ENCODE results near the gene JCAD. TPM values are rescaled to one million over a fixed set of nuclear protein-coding genes. Genes with fewer than 3 reads are reported as not detected.

JCAD gene
- polyA plus RNA-seq, 1 of the 3 experiments (the other 2 are of a cell fraction): 19.0 TPM

GRCh38 chr10:30034433-30035137 is 24.8 kb downstream of the JCAD start:
- DNase-seq: no peak
- CTCF ChIA-PET: no interaction called here
- whole genome bisulfite sequencing (ENCODE audit: low lambda C conversion rate): 95% methylated on average over 15 of the region's 15 CpGs
- H3K4me1 ChIP-seq (ENCODE audit: control insufficient read depth in 1 of 2, insufficient read depth in 2 of 2, low read depth in 1 of 2, low read length in 1 of 2): peaks cover 0 to 2% of the 10 kb centered on the region in 2 experiments; a peak in 1 of 4 replicates
- no peak overlapping the region for H2AFZ ChIP-seq (ENCODE audit: low read depth)
- H3K36me3 ChIP-seq (replicated peaks in 1 of 2; ENCODE audit: control insufficient read depth in 1 of 2, insufficient read depth in 2 of 2, low read length in 1 of 2): peaks cover 48 to 67% of the 10 kb centered on the region in 2 experiments
- POLR2A ChIA-PET: no interaction called here
- H4K20me1 ChIP-seq (ENCODE audit: insufficient read depth): peaks cover 61% of the 10 kb centered on the region
- H3K4me3 ChIP-seq (ENCODE audit: low read depth in 2 of 2, low read length in 1 of 2): no peak overlapping the region
- H3K9ac ChIP-seq: no peak overlapping the region
- no peak for TF ChIP-seq NRF1 (IDR thresholded peaks at IDR 0.05; ENCODE audit: low read depth, low read length)
- TF ChIP-seq JUND (IDR thresholded peaks at IDR 0.05): no peak
- TF ChIP-seq RCOR1 (IDR thresholded peaks at IDR 0.05; ENCODE audit: low read length): no peak
- no peak for TF ChIP-seq FOXJ3 (CRISPR knock-in tag; IDR thresholded peaks at IDR 0.05)
- TF ChIP-seq MXI1 (IDR thresholded peaks at IDR 0.05; ENCODE audit: low read depth, low read length): no peak
- TF ChIP-seq REST (IDR thresholded peaks at IDR 0.05; ENCODE audit: low read depth, low read length): no peak
- no peak for TF ChIP-seq SMC3 (IDR thresholded peaks at IDR 0.05; ENCODE audit: low read depth, low read length)
- TF ChIP-seq TAF1 (IDR thresholded peaks at IDR 0.05; ENCODE audit: borderline replicate concordance, low read depth, low read length): no peak
- TF ChIP-seq GABPA (IDR thresholded peaks at IDR 0.05; ENCODE audit: low read depth): no peak
- no peak for TF ChIP-seq YY1 (IDR thresholded peaks at IDR 0.05; ENCODE audit: low read depth)
- no peak for TF ChIP-seq RFX5 (IDR thresholded peaks at IDR 0.05; ENCODE audit: low read length)
- TF ChIP-seq MAX (IDR thresholded peaks at IDR 0.05; ENCODE audit: low read depth): no peak
- TF ChIP-seq USF2 (IDR thresholded peaks at IDR 0.05; ENCODE audit: borderline replicate concordance, low read depth, low read length): no peak
- no peak for TF ChIP-seq TEAD4 (IDR thresholded peaks at IDR 0.05; ENCODE audit: borderline replicate concordance, insufficient read depth)
- no peak for TF ChIP-seq RXRA (IDR thresholded peaks at IDR 0.05; ENCODE audit: borderline replicate concordance, low read depth)
- no peak for TF ChIP-seq FOSL2 (IDR thresholded peaks at IDR 0.05; ENCODE audit: borderline replicate concordance, low read depth)
- no peak for TF ChIP-seq POLR2AphosphoS5 (IDR thresholded peaks at IDR 0.05; ENCODE audit: low read depth, low read length)
- no peak for TF ChIP-seq NFIC (IDR thresholded peaks at IDR 0.05; ENCODE audit: borderline replicate concordance)
- peaks cover 8% of the 10 kb centered on the region for H3F3A ChIP-seq (replicated peaks; ENCODE audit: insufficient read depth)
- no peak overlapping the region for H3K27ac ChIP-seq (ENCODE audit: low read depth in 2 of 2, low read length in 1 of 2)
- H3K9me3 ChIP-seq: no peaks in the 10 kb centered on the region
- no peaks in the 10 kb centered on the region for H3K27me3 ChIP-seq (ENCODE audit: insufficient read depth)
- peaks cover 88% of the 10 kb centered on the region for H3K79me2 ChIP-seq (ENCODE audit: insufficient read depth)
- H3K4me2 ChIP-seq: no peak overlapping the region
- no peaks in the 10 kb centered on the region for H3K9me2 ChIP-seq
